GM18867 (cell line): ENCODE results near the gene ANKRD28.

Source experiments
- ATAC-seq: cut with Tn5 transposase; IDR thresholded peaks from one replicate; pipeline ENCODE4 v1.9.1; 2021; ENCODE audit warnings: mild to moderate bottlenecking, moderate library complexity; ENCODE audit not compliant: unreplicated experiment

The ANKRD28 gene

GRCh38 chr3:15676259-15676658 is 121.5 kb downstream of the ANKRD28 start:
- no peak for ATAC-seq

DNA sequence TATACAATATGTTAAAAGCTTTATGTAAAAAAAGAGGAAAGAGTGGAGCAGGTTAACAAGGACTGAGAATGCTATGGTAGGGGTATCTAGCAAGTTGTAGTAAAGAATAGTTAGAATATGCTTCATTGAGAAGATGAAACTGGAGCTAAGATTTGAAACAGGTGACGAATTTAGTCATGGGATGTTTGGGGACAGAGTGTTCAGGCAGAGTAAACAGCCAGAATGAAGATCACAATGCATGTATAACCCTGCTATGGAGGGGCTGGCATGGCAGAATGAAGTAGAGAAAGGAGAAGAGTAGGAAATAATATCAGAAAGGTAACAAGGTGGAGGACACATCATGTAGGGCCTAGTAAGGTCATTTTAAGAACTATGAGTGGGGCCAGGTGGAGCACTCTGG is 124.2 kb downstream of the ANKRD28 start:
- no peak for ATAC-seq

GRCh38 chr3:15667484-15667883 is 130.3 kb downstream of the ANKRD28 start:
- peak; percentile 42 for ATAC-seq

DNA sequence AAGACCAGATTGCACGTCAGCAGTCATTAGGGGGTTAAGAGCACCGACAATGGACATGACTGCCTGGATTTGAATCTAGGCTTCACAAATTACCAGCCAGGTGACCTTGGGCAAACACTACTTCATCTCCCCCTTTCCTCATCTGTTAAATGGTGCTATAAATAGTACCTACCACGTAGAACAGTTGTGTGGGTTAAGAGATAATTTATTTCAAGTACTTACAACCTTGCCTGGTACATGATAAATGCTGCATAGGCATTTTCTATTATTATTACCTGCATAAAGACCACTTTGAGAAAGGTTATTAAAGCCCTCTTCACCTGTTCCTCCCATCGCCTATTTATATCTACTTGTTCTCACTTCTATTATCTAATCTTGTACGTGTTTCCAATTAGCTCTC is 131.5 kb downstream of the ANKRD28 start:
- ATAC-seq: no peak

DNA sequence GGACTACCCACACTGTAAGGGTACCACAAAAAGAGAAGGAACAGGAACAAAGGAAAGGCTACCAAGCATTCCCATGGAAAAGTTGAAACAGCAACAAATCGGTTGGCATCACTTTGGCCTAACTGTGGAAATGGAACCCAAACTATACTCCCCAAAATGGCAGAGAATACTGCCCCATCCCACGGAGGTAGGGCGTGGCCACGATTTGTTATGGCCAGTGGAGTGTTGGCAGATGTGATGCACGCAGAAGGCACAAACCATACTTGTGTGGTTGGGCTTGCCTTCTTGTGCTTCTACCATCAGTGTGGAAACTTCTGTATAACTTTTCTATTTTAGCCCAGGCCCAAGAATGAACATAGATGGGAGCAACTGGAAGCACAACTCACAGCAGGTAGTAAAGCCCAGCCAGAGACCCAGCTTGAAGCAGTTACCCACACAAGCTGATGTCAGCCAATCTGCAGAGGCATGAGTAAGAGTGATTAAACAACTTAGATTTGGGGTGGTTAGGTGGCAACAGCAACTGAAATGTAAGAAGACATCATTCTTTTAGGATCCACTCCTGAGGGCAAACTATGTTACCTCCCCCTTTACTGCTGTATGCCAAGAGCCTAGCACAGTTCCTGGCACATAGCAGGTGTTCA is 132.1 kb downstream of the ANKRD28 start:
- no peak for ATAC-seq

GRCh38 chr3:15664144-15664543 is 133.6 kb downstream of the ANKRD28 start:
- no peak for ATAC-seq

GRCh38 chr3:15660055-15660935 is 137.5 kb downstream of the ANKRD28 start:
- no peak for ATAC-seq

DNA sequence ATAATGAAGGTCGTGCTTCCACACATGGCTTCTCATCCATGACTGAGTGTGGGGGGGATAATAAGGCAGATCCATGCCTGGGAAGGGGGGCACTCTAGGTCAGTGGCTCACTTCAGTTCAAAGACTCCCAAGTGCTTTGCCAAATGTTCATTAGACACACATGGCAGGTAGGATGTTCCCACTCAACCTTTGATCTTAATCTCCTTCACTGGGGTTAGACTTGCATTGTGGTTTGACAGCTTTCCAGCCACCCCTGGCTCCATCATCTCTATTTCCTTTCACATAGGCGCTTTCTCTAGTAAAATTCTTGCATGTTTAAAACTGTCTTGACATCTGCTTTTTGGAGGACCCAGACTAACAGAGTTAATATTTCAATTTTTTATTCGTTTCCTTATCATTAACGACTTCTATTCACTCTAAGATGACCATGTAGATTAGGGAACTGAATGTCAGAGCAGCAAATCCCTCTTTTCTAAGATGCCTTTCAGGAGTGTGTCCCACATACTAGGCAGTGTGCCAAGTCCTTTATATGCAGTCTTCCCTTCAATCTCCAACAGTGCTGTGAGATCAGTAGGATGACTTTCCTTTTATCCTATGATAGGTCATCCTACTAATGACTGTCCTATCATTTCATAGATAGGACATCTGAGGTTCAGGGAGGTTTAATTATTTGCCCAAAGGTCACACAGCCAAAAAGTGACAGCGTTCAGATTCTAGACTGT is 138.4 kb downstream of the ANKRD28 start:
- ATAC-seq: no peak

DNA sequence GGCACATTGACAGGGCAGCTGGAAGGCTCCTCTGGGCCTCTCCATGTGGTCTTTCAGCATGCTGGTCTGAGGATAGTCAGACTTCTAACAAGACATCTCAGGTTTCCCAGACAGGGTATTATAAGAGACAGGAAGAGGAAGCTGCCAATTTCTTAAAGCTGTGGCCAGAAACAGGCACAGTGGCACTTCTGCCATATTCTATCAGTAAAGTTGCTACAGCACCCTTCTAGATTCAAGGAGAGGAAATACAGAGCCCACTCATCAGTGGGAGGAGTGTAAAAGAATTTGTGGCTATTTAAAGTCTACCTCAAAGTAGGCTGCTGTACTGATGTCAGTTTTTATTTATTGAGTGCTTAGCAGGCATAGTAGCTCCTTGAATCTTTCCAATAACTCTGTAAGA is 140.8 kb downstream of the ANKRD28 start:
- ATAC-seq: no peak

GRCh38 chr3:15656342-15656741 is 141.4 kb downstream of the ANKRD28 start:
- ATAC-seq: no peak

GRCh38 chr3:15654891-15655290 is 142.9 kb downstream of the ANKRD28 start:
- no peak for ATAC-seq

DNA sequence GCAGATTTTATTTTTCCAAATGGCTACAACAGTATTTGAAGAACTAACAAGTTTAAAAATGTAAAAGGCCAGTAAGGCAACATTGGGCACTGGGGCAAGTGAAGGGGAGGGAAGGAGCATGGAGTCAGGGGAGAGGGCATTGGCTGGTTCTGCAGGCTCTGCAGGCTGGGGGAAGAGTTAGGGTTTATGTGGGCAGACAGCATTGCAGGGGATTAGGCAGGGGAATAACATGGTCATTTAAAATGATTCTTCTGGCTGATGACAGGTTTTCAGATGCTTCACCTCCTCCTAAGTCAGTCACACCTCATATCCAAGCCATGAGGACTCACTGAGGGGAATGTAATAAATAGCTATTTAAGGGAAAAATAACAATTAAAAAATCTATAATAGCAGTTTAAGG is 143.7 kb downstream of the ANKRD28 start:
- ATAC-seq: no peak

GRCh38 chr3:15653321-15653720 is 144.5 kb downstream of the ANKRD28 start:
- ATAC-seq: no peak

GRCh38 chr3:15651396-15651795 is 146.4 kb downstream of the ANKRD28 start:
- no peak for ATAC-seq

DNA sequence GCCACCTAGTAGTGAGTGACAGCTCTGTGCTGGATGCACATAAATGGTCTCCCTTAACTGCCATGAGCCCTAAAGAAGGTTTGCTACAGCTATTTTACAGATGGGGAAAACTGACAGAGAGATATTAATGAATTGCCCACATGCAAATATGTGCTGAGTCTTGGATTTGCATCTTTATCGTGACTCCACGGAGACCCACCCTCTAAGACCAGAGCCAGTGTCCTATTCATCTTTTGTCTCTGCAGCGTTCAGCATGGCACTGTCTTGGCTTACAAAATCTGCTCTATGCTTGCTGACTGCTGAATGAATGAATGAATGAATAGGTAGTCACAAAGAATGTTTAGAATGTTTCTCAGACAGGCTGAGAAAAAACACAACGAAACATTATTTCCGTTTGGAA is 147.9 kb downstream of the ANKRD28 start:
- ATAC-seq: no peak

DNA sequence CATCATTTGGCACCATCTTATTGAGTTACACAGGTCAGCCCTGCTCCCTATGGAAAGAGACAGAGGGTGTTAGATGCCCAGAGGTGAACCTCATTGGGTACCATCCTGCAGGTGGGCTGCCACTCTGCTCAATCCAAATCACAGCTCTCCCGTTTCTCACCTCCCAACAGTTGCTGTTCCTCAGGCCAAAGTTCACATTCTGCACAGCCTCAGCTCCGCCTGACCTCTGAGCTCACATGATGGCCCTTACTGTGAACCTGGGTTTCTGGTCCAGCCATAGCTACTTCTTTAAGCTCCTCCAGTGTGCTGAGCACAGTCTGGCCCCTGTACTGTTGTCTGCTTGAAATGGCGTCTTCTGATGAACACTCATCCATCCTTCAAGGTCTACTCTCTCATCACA is 148.4 kb downstream of the ANKRD28 start:
- no peak for ATAC-seq

DNA sequence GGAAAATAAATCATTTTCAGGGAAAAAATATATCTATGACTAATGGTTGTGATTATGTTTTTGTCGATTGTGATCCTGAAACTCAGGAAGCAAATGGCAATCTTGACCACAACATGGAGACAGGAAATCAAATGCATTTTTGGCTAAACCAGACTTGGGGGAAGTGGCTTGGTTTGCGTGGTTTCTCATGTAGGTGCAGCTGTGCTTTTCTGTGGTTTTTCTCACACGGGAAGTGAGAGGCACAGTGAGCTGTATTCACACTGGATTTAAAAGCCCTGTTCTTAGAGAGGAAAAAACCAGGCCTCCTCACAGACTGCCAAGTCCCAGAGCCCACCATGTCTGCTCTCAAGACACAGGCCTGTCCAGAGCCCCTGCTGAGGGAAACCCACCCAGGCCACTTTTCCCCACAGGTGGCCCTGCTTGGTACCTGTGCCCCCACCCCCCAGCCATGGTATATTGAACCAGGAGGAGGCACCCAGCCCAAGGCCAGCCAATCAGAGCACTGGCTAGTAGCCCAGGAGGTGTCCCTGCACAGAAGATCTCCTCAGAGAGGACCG is 150.1 kb downstream of the ANKRD28 start:
- peak; percentile 93 for ATAC-seq

- ATAC-seq: peak; percentile 16
Measured at GRCh38 chr3:15646851-15647511, 150.8 kb downstream of the ANKRD28 start.

DNA sequence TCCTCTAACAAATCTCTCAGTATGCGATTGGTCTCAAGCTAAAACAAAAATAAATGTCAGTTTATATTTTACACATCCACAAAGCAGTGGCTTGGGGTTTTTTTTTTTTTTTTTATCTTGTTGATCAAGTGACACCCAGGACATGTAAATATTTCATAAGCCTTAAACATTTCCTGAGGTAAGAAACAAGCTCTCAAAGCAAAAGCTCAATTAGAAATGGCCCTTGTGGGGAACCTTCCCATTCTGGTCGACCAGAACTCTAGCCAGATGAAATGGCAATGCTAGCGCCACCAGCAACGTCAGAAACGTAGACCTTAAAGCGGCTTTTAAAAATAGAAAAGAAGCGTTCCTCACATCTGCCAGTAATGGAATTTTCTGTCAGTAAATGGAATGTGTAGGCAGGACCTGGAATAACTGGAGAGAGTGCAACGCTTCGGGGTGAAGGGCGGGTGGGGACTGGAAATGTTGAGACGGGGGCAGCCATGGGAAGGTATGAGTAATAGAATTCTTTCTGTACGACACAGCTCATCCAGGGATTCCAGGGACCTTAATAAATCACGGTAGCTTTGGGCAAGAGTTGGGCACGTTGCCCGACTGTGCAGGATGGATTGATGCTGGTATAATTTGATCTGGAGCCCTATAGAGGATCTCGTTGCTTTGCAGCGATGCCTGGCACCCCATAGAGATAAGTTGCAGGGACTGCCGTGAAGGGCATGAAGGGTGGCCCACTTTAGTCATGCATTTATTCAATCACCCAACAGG is 151.9 kb downstream of the ANKRD28 start:
- no peak for ATAC-seq

GRCh38 chr3:15645246-15645645 is 152.5 kb downstream of the ANKRD28 start:
- ATAC-seq: no peak
